B cell (primary cell): ENCODE results near the gene RASSF4. TPM values are rescaled to one million over a fixed set of nuclear protein-coding genes. Genes with fewer than 3 reads are reported as not detected.

Experiments used
- ATAC-seq: fragments of 200-7000 bp; cut with Tn5 transposase; one replicate; pipeline ENCODE4 v1.10.0; 2021; ENCODE audit warnings: low read depth, mild to moderate bottlenecking, moderate number of reproducible peaks, moderate library complexity
- CTCF ChIA-PET: fragments of 350-600 bp; sonication (Branson Sonifier 250); formaldehyde crosslinking; loops from one replicate; lab custom pipeline; 2021; ENCODE audit warnings: antibody characterized with exemption, inconsistent platforms; lab: Charles Lee
- POLR2A ChIA-PET: fragments of 350-600 bp; sonication (Branson Sonifier 250); formaldehyde crosslinking; loops from one replicate; lab custom pipeline; 2021; ENCODE audit warnings: antibody characterized with exemption; lab: Charles Lee
- DNase-seq: peaks from one replicate; pipeline ENCODE4 v3.0.0; 2013
- H2AFZ ChIP-seq: 2 replicates; pipeline ENCODE4 v1.6.1; 2012; ENCODE audit warnings: mild to moderate bottlenecking, low read depth, low read length; ENCODE audit not compliant: insufficient read depth, poor library complexity, severe bottlenecking
- H3K27ac ChIP-seq, 2 donors: 1 replicate in 1 of 2; 2 replicates in 1 of 2; pipeline ENCODE4 v1.5.1; 2012 to 2013; ENCODE audit warnings: low read length in 2 of 2, mild to moderate bottlenecking in 2 of 2, moderate library complexity in 1 of 2
- H3K27me3 ChIP-seq, 4 experiments: fragments of 200-600 bp in 1 of 4; sonication (generic) in 1 of 4; replicated peaks in 1 of 4; 1 replicate in 2 of 4; 2 replicates in 2 of 4; pipeline versions ENCODE4 v1.6.1 to v1.7.0; 2013 to 2016; ENCODE audit warnings: low read length in 3 of 4, mild to moderate bottlenecking in 2 of 4, mixed read lengths in 1 of 4, moderate library complexity in 1 of 4; ENCODE audit not compliant: insufficient read depth in 4 of 4, control insufficient read depth in 3 of 4; ENCODE audit errors: control extremely low read depth in 1 of 4
- H3K36me3 ChIP-seq, 2 experiments: replicated peaks in 1 of 2; 1 replicate in 1 of 2; 2 replicates in 1 of 2; pipeline versions ENCODE4 v1.6.1 to v1.7.1; 2013; ENCODE audit warnings: low read length in 1 of 2; ENCODE audit not compliant: insufficient read depth in 2 of 2, control insufficient read depth in 1 of 2; ENCODE audit errors: control extremely low read depth in 1 of 2, extremely low read depth in 1 of 2
- H3K4me1 ChIP-seq, 2 donors: fragments of 200-600 bp in 1 of 2; sonication (generic) in 1 of 2; 1 replicate in 1 of 2; 2 replicates in 1 of 2; pipeline versions ENCODE4 v1.5.1 to v1.6.1; 2013 to 2017; ENCODE audit warnings: low read length in 2 of 2; ENCODE audit not compliant: control insufficient read depth in 2 of 2, insufficient read depth in 2 of 2
- H3K4me2 ChIP-seq: replicated peaks from 2 replicates; pipeline ENCODE3; 2012; ENCODE audit warnings: mild to moderate bottlenecking, low read depth, low read length; ENCODE audit not compliant: poor library complexity, severe bottlenecking
- H3K4me3 ChIP-seq, 5 experiments: fragments of 200-600 bp in 1 of 5; sonication (generic) in 1 of 5; 1 replicate in 3 of 5; 2 replicates in 2 of 5; pipeline versions ENCODE4 v1.5.1 to v1.7.0; 2011 to 2016; ENCODE audit warnings: low read length in 4 of 5, mild to moderate bottlenecking in 4 of 5, low read depth in 2 of 5, control low read depth in 1 of 5, moderate library complexity in 1 of 5; ENCODE audit not compliant: insufficient read depth in 1 of 5; ENCODE audit errors: control extremely low read depth in 1 of 5, extremely low read depth in 1 of 5
- H3K79me2 ChIP-seq: fragments of 200-600 bp; sonication (generic); one replicate; pipeline ENCODE4 v1.6.0; 2016; ENCODE audit warnings: low read length; ENCODE audit not compliant: control insufficient read depth, insufficient read depth
- H3K9ac ChIP-seq: fragments of 200-600 bp; sonication (generic); 2 replicates; pipeline ENCODE4 v1.6.1; 2017; ENCODE audit warnings: mild to moderate bottlenecking, low read length, moderate library complexity
- H3K9me3 ChIP-seq, 3 donors: one replicate each; pipeline versions ENCODE4 v1.6.1 to v1.7.1; 2013; ENCODE audit warnings: low read length in 2 of 3; ENCODE audit not compliant: control insufficient read depth in 2 of 3, insufficient read depth in 1 of 3; ENCODE audit errors: control extremely low read depth in 1 of 3
- H4K20me1 ChIP-seq: 2 replicates; pipeline ENCODE4 v1.6.0; 2012; ENCODE audit warnings: mild to moderate bottlenecking, low read length; ENCODE audit not compliant: insufficient read depth, control insufficient read depth, poor library complexity, severe bottlenecking
- H3K27ac Mint-ChIP-seq: one replicate; pipeline ENCODE4 v1.8.0; 2021; ENCODE audit warnings: mixed read lengths
- H3K27me3 Mint-ChIP-seq: one replicate; pipeline ENCODE4 v1.8.0; 2021; ENCODE audit warnings: mixed read lengths
- H3K4me1 Mint-ChIP-seq: one replicate; pipeline ENCODE4 v1.8.0; 2021; ENCODE audit warnings: mixed read lengths
- H3K4me3 Mint-ChIP-seq: one replicate; pipeline ENCODE4 v1.8.0; 2021; ENCODE audit warnings: mixed read lengths
- H3K9me3 Mint-ChIP-seq: one replicate; pipeline ENCODE4 v1.8.0; 2022; ENCODE audit warnings: mixed read lengths; ENCODE audit not compliant: insufficient read depth
- EZH2 ChIP-seq: IDR thresholded peaks from 2 replicates; pipeline ENCODE4 v1.6.1; 2012; ENCODE audit warnings: borderline replicate concordance, low read depth, mild to moderate bottlenecking, moderate library complexity, low read length; ENCODE audit not compliant: insufficient read depth, poor library complexity, severe bottlenecking
- WGBS: methylation state at CpG from one replicate; pipeline ENCODE4 v1.1.5; 2013; ENCODE audit warnings: missing lambda C conversion rate; ENCODE audit not compliant: insufficient coverage; 5-methylcytosine and 5-hydroxymethylcytosine counted together
- intact Hi-C: fragments of 100-400 bp; cut with micrococcal nuclease; formaldehyde crosslinking; loops from one replicate; pipeline ENCODE4 v1.10.0; 2022
- polyA plus RNA-seq: library from polyadenylated mRNA; depleted of rRNA; stranded (reverse); fragments of >200 nt; gene quantifications from 2 replicates; pipeline ENCODE4 v1.2.3, GENCODE V29; 2012
- total RNA-seq, 2 donors: library from RNA; stranded (reverse); fragments of 120-200 nt in 1 of 2; gene quantifications; 1 replicate in 1 of 2; 2 replicates in 1 of 2; pipeline versions ENCODE4 v1.2.3 to v1.2.4, GENCODE V29; 2013 to 2022
- TF ChIP-seq, protein P1 (sequence below): fragments of 200-600 bp; IDR thresholded peaks from one replicate; pipeline ENCODE4 v1.8.0; 2022; ENCODE audit warnings: antibody characterized with exemption, mild to moderate bottlenecking

Gene RASSF4
- total and polyA plus RNA-seq, 2 donors (not counting 1 experiment from before 2014, with no cell fraction given), result 1.9 to 2.6 TPM

DNA sequence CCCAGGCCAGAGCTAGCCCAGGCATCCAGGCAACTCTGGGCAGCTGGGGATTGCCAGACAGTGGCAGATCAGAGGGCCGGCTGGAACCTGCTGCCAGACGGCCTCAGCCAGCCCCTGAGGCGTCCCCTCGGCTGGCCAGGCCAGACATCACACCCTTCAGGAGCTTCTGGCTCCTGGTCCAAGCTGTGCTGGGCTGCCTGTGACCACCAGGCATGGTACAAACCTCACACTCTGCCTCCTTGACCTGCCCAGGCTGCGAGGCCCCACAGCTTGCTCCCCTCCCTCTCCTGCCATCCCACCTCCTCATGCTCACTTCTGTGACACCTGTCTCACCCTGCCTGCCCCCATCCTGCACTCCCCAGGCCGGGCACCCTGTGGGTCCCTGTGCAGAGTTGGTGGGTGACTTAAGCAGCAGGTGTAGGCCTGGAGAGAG is 13.3 kb downstream of the RASSF4 start:
- Histone ChIP-seq H4K20me1 (no peaks in the 10 kb centered on the region), H3K9me3 (no peaks in the 10 kb centered on the region), H3K9ac (no peak overlapping the region), H3K36me3 (no peaks in the 10 kb centered on the region), H3K27me3 (peaks cover 0 to 9% (median 0%) of the 10 kb centered on the region in 4 experiments), H3K4me3 (no peak overlapping the region), H3K4me1 (peaks cover 32 to 40% of the 10 kb centered on the region in 2 donors), H3K27ac (no peak overlapping the region), H3K79me2 (no peaks in the 10 kb centered on the region), H2AFZ (peak overlapping the region; percentile 95), H3K4me2 (peak overlapping the region; percentile 94)
- CTCF ChIA-PET, result interaction anchor here (0.8 to 2.7 kb wide), 5 partner anchors 8 to 39 kb away, joined by 3 to 55 read pairs (median 3); no protein-coding TSS in a partner anchor
- no peaks in the 10 kb centered on the region for H3K9me3 Mint-ChIP-seq
- WGBS, result 82% methylated on average over 5 of the region's 6 CpGs
- no peak for DNase-seq
- ATAC-seq, result no peak
- H3K27ac Mint-ChIP-seq, result peak overlapping the region; percentile 65
- H3K4me1 Mint-ChIP-seq, result peaks cover 38% of the 10 kb centered on the region
- TF ChIP-seq, protein P1, sequence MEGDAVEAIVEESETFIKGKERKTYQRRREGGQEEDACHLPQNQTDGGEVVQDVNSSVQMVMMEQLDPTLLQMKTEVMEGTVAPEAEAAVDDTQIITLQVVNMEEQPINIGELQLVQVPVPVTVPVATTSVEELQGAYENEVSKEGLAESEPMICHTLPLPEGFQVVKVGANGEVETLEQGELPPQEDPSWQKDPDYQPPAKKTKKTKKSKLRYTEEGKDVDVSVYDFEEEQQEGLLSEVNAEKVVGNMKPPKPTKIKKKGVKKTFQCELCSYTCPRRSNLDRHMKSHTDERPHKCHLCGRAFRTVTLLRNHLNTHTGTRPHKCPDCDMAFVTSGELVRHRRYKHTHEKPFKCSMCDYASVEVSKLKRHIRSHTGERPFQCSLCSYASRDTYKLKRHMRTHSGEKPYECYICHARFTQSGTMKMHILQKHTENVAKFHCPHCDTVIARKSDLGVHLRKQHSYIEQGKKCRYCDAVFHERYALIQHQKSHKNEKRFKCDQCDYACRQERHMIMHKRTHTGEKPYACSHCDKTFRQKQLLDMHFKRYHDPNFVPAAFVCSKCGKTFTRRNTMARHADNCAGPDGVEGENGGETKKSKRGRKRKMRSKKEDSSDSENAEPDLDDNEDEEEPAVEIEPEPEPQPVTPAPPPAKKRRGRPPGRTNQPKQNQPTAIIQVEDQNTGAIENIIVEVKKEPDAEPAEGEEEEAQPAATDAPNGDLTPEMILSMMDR, result no peak
- TF ChIP-seq EZH2, result no peak
- no peaks in the 10 kb centered on the region for H3K27me3 Mint-ChIP-seq
- H3K4me3 Mint-ChIP-seq, result peak overlapping the region; percentile 86
- POLR2A ChIA-PET, result interaction anchor here (0.8 kb wide), 1 partner anchor 14 kb away, joined by 3 read pairs; the partner anchor contains the start of gene RASSF4
- intact Hi-C loops, result loop anchor here (5.0 kb wide), 1 partner anchor 96 kb away; no protein-coding TSS in a partner anchor
